K562 treated with DMSO at 1 percent for 48 hours (cell line): ENCODE measurements around the gene KRTAP10-11. TPM values are rescaled to one million over a fixed set of nuclear protein-coding genes. Genes with fewer than 3 reads are reported as not detected.

Experiments used
- total RNA-seq: library from RNA; unstranded; fragments of 300-600 nt; gene quantifications from 2 replicates; pipeline ENCODE4 v1.2.3, GENCODE V29; 2022; ENCODE audit warnings: low replicate concordance; ENCODE audit errors: extremely low read depth

The KRTAP10-11 gene
- total RNA-seq: not detected in 2 replicates

DNA sequence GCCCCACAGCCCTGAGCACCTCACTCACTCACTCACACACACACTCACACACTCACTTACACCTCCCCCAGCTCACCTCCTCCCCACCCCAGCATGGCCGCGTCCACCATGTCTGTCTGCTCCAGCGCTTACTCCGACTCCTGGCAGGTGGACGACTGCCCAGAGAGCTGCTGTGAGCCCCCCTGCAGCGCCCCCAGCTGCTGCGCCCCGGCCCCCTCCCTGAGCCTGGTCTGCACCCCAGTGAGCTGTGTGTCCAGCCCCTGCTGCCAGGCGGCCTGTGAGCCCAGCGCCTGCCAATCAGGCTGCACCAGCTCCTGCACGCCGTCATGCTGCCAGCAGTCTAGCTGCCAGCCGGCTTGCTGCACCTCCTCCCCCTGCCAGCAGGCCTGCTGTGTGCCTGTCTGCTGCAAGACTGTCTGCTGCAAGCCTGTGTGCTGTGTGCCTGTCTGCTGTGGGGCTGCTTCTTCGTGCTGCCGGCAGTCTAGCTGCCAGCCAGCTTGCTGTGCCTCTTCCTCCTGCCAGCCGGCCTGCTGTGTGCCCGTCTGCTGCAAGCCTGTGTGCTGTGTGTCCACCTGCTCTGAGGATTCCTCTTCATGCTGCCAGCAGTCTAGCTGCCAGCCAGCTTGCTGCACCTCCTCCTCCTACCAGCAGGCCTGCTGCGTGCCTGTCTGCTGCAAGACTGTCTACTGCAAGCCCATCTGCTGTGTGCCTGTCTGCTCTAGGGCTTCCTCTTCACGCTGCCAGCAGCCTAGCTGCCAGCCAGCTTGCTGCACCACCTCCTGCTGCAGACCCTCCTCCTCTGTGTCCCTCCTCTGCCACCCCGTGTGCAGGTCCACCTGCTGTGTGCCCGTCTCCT lies at the start of gene KRTAP10-11:
Gene KRTAP10-11 (plus strand): TSS at position 49 of the 856 bp plus-strand sequence. CDS start 45 bp downstream, at position 94.

DNA sequence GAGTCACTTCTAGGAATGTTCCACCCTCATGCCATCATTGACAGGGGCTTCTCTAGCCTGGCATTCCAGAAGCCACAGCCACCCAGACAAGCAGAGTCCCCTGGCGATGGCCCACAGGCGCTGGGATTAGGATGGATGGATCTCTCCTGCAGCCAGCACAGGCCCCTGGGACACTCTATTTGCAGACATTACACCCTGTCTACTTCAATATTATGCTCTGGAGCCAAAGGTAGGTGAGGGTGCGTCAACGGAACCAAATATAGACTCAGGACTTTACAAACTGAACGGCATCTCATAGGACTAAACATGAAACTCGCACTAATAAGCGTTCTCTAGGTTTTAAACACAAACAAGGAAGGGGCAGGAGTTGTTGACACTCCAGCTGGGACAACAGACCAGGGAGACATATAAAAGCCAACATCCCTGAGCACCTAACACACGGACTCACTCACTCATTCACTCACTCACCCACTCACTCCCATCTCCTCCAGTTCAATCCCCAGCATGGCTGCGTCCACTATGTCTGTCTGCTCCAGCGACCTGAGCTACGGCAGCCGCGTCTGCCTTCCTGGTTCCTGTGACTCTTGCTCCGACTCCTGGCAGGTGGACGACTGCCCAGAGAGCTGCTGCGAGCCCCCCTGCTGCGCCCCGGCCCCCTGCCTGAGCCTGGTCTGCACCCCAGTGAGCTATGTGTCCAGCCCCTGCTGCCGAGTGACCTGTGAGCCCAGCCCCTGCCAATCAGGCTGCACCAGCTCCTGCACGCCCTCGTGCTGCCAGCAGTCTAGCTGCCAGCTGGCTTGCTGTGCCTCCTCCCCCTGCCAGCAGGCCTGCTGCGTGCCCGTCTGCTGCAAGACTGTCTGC lies 45.9 kb upstream of the KRTAP10-11 start, which contains the start of gene KRTAP10-7:
Gene KRTAP10-7 (plus strand): TSS at position 480 of the 861 bp plus-strand sequence. CDS start 25 bp downstream, at position 505.

DNA sequence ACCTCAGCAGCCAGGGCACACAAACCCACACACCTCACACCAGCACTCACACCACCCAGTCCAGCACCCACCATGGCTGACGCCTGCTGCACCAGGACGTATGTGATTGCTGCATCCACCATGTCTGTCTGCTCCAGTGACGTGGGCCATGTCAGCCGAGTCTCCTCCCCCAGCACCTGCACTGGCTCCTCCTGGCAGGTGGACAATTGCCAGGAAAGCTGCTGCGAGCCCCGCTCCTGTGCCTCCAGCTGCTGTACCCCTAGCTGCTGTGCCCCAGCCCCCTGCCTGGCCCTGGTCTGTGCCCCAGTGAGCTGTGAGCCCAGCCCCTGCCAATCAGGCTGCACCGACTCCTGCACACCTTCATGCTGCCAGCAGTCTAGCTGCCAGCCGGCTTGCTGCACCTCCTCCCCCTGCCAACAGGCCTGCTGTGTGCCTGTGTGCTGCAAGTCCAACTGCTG lies 34.2 kb upstream of the KRTAP10-11 start, which contains the start of gene KRTAP10-8:
Gene KRTAP10-8 (plus strand): TSS at position 51 of the 458 bp plus-strand sequence. CDS start 22 bp downstream, at position 73.

GRCh38 chr21:44626673-44627143 lies 19.5 kb upstream of the KRTAP10-11 start, which contains the start of gene KRTAP10-9:
TSS of gene KRTAP10-9 (plus strand) at chr21:44627093. CDS start at chr21:44627172, 79 bp downstream.

GRCh38 chr21:44637018-44637850 lies 9.0 kb upstream of the KRTAP10-11 start, which contains the start of gene KRTAP10-10:
TSS of gene KRTAP10-10 (plus strand) at chr21:44637356. CDS start at chr21:44637418, 62 bp downstream.

GRCh38 chr21:44654576-44655175 lies 8.5 kb downstream of the KRTAP10-11 start, which contains the start of gene KRTAP12-4:
TSS of gene KRTAP12-4 (minus strand) at chr21:44654659. CDS start at chr21:44654614, 45 bp downstream.

DNA sequence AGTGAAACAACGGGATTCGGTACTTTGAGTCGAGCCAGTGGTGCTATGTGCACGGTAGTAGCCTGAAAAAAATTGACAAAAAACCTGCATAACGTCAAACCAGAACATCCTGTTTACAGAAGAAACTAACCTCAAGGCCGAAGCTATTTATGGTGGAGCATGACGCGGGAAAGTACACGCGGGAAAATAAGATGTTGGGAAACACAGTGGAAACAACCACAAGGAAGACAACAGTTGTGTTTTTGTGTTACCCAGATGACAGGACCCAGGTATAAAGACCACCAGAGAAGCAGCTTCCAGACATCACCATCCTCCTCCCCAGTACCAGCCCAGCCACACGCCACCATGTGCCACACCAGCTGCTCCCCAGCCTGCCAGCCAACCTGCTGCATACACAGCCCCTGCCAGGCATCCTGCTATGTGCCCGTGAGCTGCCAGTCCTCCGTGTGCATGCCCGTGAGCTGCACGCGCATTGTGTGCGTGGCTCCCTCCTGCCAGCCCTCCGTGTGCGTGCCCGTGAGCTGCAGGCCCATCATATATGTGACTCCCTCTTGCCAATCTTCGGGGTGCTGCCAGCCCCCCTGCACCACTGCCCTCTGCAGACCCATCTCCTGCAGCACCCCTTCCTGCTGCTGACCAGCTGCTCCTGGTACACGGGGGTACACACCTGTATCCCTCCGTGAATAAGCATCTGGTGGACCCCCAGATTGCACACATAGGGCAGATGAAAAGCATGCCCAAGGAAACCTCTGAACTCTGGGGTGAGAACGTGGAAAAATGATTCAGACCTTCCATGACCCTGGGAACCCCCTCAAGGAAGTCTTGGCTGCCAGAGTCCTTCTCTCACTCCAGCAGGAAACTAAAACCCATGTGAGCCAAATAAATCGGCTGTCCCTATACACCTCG lies 11.7 kb downstream of the KRTAP10-11 start, which contains the start of gene KRTAP12-3:
Gene KRTAP12-3 (plus strand): TSS at position 298 of the 906 bp plus-strand sequence. CDS start 48 bp downstream, at position 346.

DNA sequence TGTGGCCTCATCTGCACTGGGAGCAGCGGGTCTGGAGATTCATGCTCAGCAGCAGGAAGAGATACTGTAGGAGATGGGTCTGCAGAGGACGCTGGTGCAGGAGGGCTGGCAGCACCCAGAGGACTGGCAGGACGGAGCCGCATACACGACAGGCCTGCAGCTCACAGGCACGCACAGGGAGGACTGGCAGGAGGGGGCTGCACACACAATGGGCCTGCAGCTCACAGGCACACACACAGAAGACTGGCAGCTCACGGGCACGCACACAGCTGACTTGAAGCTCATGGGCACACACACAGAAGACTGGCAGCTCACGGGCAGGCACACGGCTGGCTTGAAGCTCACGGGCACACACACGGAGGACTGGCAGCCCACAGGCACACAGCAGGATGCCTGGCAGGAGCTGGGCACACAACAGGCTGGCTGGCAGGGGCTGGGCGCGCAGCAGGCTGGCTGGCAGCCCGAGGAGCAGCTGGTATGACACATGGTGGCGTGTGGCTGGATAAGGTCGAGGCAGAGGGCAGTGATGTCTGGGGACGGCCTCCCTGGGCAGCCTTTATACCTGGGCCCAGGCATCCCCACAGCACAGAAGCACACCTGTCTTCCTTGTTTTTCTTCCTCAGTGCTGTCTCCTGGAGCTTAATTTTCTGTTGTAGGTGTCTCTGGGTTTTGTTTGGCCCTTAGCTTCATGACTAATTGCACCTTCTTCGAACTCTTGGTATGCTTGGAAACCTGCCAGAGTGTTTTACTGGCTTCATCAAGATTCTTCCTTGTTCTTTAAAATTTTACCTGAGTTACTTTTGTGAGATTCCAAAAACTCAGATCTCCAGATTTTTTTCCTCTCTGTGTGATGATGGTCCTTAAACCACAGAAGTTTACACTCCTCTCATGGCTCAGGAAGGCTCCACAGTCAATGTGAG lies 20.4 kb downstream of the KRTAP10-11 start, which contains the start of gene KRTAP12-2:
Gene KRTAP12-2 (minus strand): TSS at position 527 of the 920 bp plus-strand sequence. CDS start 41 bp downstream, at position 486.

DNA sequence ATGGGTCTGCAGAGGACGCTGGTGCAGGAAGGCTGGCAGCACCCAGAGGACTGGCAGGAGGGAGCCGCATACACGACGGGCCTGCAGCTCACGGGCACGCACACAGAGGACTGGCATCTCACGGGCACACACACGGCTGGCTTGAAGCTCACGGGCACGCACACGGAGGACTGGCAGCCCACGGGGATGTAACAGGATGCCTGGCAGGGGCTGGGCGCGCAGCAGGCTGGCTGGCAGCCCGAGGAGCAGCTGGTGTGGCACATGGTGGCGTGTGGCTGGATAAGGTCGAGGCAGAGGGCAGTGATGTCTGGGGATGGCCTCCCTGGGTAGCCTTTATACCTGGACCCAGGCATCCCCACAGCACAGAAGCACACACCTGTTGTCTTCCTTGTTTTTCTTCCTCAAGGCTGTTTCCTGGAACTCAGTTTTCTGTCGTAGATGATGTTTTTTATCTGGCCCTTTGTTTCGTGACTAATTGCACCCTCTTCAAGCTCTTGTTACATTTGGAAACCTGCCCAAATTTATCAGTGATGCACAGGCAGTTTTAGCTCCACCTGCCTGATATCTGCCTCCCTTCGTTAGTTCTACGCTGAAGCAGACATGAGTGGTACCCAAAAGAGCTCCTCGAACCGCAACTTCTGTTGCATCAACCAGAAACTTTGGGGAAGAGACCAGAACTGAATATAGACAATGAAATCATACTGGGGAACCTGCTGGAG lies 35.8 kb downstream of the KRTAP10-11 start, which contains the start of gene KRTAP12-1:
Gene KRTAP12-1 (minus strand): TSS at position 303 of the 719 bp plus-strand sequence. CDS start 40 bp downstream, at position 263.

Other genes with a start within 250 kb of the KRTAP10-11 start
- not detected in 2 replicates for gene LRRC3, start 190.9 kb upstream of the KRTAP10-11 start, total RNA-seq
- gene KRTAP10-1, start 106.2 kb upstream of the KRTAP10-11 start, total RNA-seq: not detected in 2 replicates
- not detected in 2 replicates for gene KRTAP10-2, start 94.9 kb upstream of the KRTAP10-11 start, total RNA-seq
- gene KRTAP10-3, start 87.6 kb upstream of the KRTAP10-11 start, total RNA-seq: not detected in 2 replicates
- not detected in 2 replicates for gene KRTAP10-4, start 72.7 kb upstream of the KRTAP10-11 start, total RNA-seq
- gene KRTAP10-5, start 65.8 kb upstream of the KRTAP10-11 start, total RNA-seq: not detected in 2 replicates
- gene KRTAP10-6, start 53.9 kb upstream of the KRTAP10-11 start, total RNA-seq: not detected in 2 replicates
- not detected in 2 replicates for gene KRTAP10-7, start 45.8 kb upstream of the KRTAP10-11 start, total RNA-seq
- not detected in 2 replicates for gene KRTAP10-8, start 34.3 kb upstream of the KRTAP10-11 start, total RNA-seq
- gene KRTAP10-9, start 19.3 kb upstream of the KRTAP10-11 start, total RNA-seq: not detected in 2 replicates
- gene KRTAP10-10, start 9.1 kb upstream of the KRTAP10-11 start, total RNA-seq: not detected in 2 replicates
- gene KRTAP12-4, start 8.2 kb downstream of the KRTAP10-11 start, total RNA-seq: not detected in 2 replicates
- not detected in 2 replicates for gene KRTAP12-3, start 11.5 kb downstream of the KRTAP10-11 start, total RNA-seq
- not detected in 2 replicates for gene KRTAP12-2, start 20.5 kb downstream of the KRTAP10-11 start, total RNA-seq
- not detected in 2 replicates for gene KRTAP12-1, start 35.7 kb downstream of the KRTAP10-11 start, total RNA-seq
- gene KRTAP10-12, start 50.8 kb downstream of the KRTAP10-11 start, total RNA-seq: not detected in 2 replicates
- gene TSPEAR, start 65.2 kb downstream of the KRTAP10-11 start, total RNA-seq: not detected in 2 replicates
- 245 TPM in 1 of 2 replicates, not detected in the other for gene UBE2G2, start 155.4 kb downstream of the KRTAP10-11 start, total RNA-seq
- not detected in 2 replicates for gene SUMO3, start 171.6 kb downstream of the KRTAP10-11 start, total RNA-seq
- gene PTTG1IP, start 227.3 kb downstream of the KRTAP10-11 start, total RNA-seq: not detected in 2 replicates